BLaER1 treated with 17β-estradiol and CSF1 and Interleukin-3, amounts not matched to agents 10 nM and 100 nM (cell line): Measurements from ENCODE around the gene CREB5.
A peak's percentile ranks its signal among the peaks of the same experiment; 100 is the strongest.

Experiments used
- H3K27ac ChIP-seq, 11 experiments: shearing (Covaris generic); formaldehyde crosslinking; 2 replicates each; pipeline ENCODE4 v1.8.1; 2022
- H3K27me3 ChIP-seq, 11 experiments: shearing (Covaris generic); formaldehyde crosslinking; 2 replicates each; pipeline ENCODE4 v1.8.1; 2022
- H3K36me3 ChIP-seq, 11 experiments: shearing (Covaris generic); formaldehyde crosslinking; 2 replicates each; pipeline ENCODE4 v1.8.1; 2022
- H3K4me1 ChIP-seq, 10 experiments: shearing (Covaris generic); formaldehyde crosslinking; 2 replicates each; pipeline ENCODE4 v1.8.1; 2022
- H3K4me2 ChIP-seq, 11 experiments: shearing (Covaris generic); formaldehyde crosslinking; 2 replicates each; pipeline ENCODE4 v1.8.1; 2022
- H3K4me3 ChIP-seq, 10 experiments: shearing (Covaris generic); formaldehyde crosslinking; 2 replicates each; pipeline ENCODE4 v1.8.1; 2022
- H3K9ac ChIP-seq, 11 experiments: shearing (Covaris generic); formaldehyde crosslinking; 2 replicates each; pipeline ENCODE4 v1.8.1; 2022
- H3K9me3 ChIP-seq, 11 experiments: shearing (Covaris generic); formaldehyde crosslinking; replicated peaks in 1 of 11; 2 replicates each; pipeline ENCODE4 v1.8.1; 2022
- H4K20me1 ChIP-seq, 11 experiments: shearing (Covaris generic); formaldehyde crosslinking; 2 replicates each; pipeline ENCODE4 v1.8.1; 2022
- Cebpa-rat ChIP-seq, 11 experiments: shearing (Covaris generic); IDR thresholded peaks; 2 replicates each; pipeline ENCODE4 v1.8.1; 2022

CREB5 gene

DNA sequence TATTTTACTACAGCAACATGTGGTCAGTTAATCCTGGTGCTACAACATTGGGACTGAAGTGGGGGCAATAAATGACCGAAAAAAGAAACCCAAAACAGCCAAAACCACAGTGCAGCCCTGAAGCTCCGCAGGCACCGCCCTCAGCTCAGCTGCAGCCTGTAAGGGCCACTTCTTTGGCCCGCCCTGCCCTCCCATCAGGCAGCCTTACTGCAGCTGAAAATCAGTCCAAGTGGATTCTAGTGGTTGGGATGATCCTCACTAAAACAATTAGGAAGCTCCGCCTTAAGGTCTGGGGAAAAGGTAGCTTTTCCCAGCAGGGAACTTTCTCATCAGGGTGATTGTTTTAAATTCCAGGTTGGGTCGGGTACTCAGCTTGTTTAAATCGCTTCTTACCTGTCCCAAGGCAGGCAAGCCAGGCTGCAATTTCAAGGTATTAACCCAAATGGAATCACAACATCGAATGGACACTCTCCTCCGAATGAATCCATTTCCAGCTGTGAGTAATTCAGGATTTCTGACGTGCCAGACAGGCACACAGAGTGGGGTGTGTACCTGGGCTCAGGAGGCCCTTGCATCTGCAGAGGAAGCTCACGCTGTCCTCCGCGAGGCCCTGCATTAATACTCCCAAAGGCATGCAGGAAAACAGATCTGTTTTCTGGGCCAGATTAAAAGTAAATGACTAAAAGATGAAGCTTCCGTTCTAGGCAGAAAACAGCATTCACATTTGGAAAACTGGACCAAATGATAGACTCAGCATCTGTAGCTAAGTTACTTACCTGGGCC is 104.3 kb downstream of the CREB5 start:
- Histone ChIP-seq H4K20me1 (no peaks in the 10 kb centered on the region), H3K27ac (no peak overlapping the region), H3K9me3 (peaks cover 0 to 7% (median 0%) of the 10 kb centered on the region in 11 experiments; a peak in 2 of 22 replicates), H3K27me3 (no peaks in the 10 kb centered on the region), H3K4me3 (no peak overlapping the region), H3K9ac (no peak overlapping the region), H3K4me1 (peaks cover 4 to 15% (median 12%) of the 10 kb centered on the region in 10 experiments; a peak in 12 of 20 replicates), H3K4me2 (no peak overlapping the region), H3K36me3 (no peaks in the 10 kb centered on the region)
- no peak for TF ChIP-seq Cebpa-rat (IDR thresholded peaks at IDR 0.05)

DNA sequence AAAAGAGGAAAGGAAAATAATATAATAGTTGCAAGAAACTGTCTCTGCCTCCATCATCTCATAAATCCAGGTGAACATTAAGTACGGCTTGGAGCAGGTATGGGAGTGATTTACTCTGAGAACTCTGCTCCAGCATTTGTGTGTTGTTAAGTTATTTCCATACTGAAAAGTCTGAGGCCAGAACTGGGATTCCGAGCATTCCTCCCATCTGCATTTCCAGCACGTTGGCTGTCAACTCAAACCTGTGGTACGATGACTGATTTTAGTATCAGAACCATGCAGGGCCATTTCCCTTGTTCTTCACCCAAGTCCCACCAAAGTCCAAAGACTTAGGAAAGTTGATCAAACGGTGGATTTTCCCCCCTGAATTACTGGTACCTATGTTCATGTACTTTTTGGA is 104.9 kb downstream of the CREB5 start:
- no peak overlapping the region for H3K27ac ChIP-seq
- no peak for TF ChIP-seq Cebpa-rat (IDR thresholded peaks at IDR 0.05)
- no peaks in the 10 kb centered on the region for H3K36me3 ChIP-seq
- no peak overlapping the region for H3K4me2 ChIP-seq
- no peak overlapping the region for H3K4me3 ChIP-seq
- no peaks in the 10 kb centered on the region for H3K27me3 ChIP-seq
- H3K9ac ChIP-seq, result no peak overlapping the region
- 0 out of 22 replicates have a peak, but pooled peaks cover 0 to 5% (median 0%) of the 10 kb centered on the region in 11 experiments for H3K9me3 ChIP-seq
- no peaks in the 10 kb centered on the region for H4K20me1 ChIP-seq
- peaks cover 4 to 15% (median 12%) of the 10 kb centered on the region in 10 experiments; a peak in 12 of 20 replicates for H3K4me1 ChIP-seq

DNA sequence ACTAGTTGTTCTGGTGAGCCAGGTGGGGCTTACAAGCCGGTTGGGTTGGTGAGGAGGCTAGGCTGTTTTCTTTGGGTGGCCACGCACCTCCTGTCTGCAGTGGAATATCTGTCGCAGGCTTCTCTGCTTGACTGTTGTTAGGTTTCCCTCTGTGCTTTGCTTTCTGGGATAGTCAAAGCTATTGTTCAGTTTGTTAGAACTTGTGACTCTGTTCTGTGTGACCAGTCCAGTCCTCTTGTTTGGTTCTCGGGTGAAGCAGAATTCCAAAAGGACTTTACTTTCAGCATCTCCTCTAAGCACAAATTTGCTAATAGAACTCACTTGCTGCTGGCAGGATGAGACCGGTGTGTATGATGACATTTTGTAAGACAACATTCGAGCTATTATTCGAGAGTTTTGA is 105.3 kb downstream of the CREB5 start:
- Histone ChIP-seq H3K9ac (no peak overlapping the region), H3K36me3 (no peaks in the 10 kb centered on the region), H3K4me2 (no peak overlapping the region), H3K9me3 (0 out of 22 replicates have a peak, but pooled peaks cover 0 to 5% (median 0%) of the 10 kb centered on the region in 11 experiments), H3K4me1 (peaks cover 5 to 17% (median 12%) of the 10 kb centered on the region in 10 experiments; a peak in 13 of 20 replicates), H3K27me3 (no peaks in the 10 kb centered on the region), H3K27ac (no peak overlapping the region), H4K20me1 (no peaks in the 10 kb centered on the region), H3K4me3 (no peak overlapping the region)
- no peak for TF ChIP-seq Cebpa-rat (IDR thresholded peaks at IDR 0.05)

DNA sequence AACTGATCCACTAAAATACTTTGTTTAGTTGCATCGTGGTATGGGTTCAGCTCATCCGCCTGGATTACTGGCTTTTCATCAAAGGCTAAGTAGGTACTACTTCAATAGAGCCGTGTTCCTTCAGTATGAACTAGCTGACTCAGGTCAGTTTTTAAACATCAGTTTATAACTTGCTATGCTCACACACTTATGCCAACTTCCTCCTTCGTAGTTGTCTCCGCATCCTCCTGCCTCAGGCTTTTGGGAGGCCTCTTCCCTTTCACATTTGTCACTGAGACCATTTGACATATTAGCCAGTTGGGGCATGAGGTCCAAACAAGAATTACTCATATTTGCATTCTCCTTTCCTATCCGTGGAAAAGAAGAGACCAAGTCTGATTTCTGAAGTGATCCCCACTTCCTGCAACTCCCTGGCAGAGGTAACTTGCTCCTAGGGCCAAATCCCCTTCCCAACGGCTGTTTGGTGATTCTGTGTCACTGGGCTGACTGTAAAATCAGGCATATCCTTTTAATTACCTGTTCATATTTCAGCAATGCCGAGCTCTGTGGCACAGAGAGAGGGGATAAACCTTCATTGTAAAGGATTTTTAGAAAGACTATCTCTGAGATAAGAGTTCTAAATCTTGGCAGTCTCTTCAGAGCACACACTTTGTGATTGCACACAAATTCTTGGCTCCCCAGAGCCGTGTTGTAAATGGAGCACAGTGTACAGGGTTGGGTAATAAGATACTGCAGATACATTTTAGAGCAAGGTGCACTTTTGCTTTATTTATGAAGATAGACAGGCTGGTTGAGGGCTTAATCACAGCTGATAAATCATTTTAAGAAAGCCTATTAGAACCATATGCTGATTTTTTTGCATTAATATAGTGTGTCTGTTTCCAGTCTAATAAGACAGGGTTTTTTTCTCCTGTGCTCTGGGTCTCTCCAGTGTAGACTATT is 108.0 kb downstream of the CREB5 start:
- Histone ChIP-seq H3K4me3 (no peak overlapping the region), H3K4me1 (peaks cover 8 to 29% (median 15%) of the 10 kb centered on the region in 10 experiments; a peak in 19 of 20 replicates), H3K9ac (no peak overlapping the region), H3K36me3 (no peaks in the 10 kb centered on the region), H3K27ac (no peak overlapping the region), H4K20me1 (no peaks in the 10 kb centered on the region), H3K4me2 (peak overlapping the region in 1 of 11 experiments; percentile 5; a peak in 2 of 22 replicates), H3K27me3 (no peaks in the 10 kb centered on the region), H3K9me3 (no peaks in the 10 kb centered on the region)
- TF ChIP-seq Cebpa-rat (IDR thresholded peaks at IDR 0.05), result no peak

DNA sequence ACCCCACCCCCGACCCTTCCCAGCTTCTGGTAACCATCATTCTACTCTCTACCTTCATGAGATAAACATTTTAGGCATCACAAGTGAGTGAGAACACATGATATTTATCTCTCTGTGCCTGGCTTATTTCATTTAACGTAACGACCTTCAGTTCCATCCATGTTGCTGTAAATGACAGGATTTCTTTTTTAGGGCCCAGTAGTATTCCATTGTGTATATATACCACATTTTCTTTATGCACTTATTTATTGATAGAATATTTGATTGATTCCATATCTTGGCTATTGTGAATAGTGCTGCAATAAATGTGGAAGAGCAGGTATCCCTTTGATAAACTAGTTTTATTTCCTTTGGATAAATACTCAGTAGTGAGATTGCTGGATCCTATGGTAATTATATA is 112.7 kb downstream of the CREB5 start:
- no peak overlapping the region for H3K9ac ChIP-seq
- H3K36me3 ChIP-seq, result no peaks in the 10 kb centered on the region
- no peak overlapping the region for H3K27ac ChIP-seq
- peaks cover 0 to under 1% (median 0%) of the 10 kb centered on the region in 11 experiments; a peak in 1 of 22 replicates for H3K9me3 ChIP-seq
- H3K4me1 ChIP-seq, result peaks cover 4 to 22% (median 15%) of the 10 kb centered on the region in 10 experiments; a peak in 19 of 20 replicates
- H3K4me2 ChIP-seq, result no peak overlapping the region
- no peak overlapping the region for H3K4me3 ChIP-seq
- no peak for TF ChIP-seq Cebpa-rat (IDR thresholded peaks at IDR 0.05)
- H4K20me1 ChIP-seq, result no peaks in the 10 kb centered on the region
- no peaks in the 10 kb centered on the region for H3K27me3 ChIP-seq

DNA sequence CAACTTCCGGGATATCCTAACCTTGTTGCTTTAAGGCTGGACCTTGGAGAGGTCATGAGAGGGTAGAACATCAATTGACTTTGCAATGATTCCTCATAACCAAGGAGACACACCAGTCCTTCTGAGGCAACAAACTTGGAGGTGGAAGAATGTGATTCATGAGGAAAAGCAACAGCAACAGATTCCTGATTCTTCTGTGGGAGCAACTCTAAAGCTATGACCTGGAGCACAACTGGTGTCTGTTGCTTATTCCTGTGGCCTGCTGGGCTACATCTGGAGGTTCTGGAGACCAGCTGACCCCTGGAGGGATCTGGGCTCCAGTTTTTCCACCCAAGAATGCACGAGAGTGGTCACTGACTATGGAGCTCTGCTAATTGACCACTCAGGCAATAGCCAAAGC is 116.6 kb downstream of the CREB5 start:
- no peaks in the 10 kb centered on the region for H4K20me1 ChIP-seq
- no peak overlapping the region for H3K4me2 ChIP-seq
- H3K27ac ChIP-seq, result no peak overlapping the region
- H3K4me1 ChIP-seq, result peaks cover 0 to 10% (median 3%) of the 10 kb centered on the region in 10 experiments; a peak in 15 of 20 replicates
- no peak for TF ChIP-seq Cebpa-rat (IDR thresholded peaks at IDR 0.05)
- no peak overlapping the region for H3K4me3 ChIP-seq
- H3K9ac ChIP-seq, result no peak overlapping the region
- no peaks in the 10 kb centered on the region; a peak in 1 of 22 replicates for H3K36me3 ChIP-seq
- peaks cover 5 to 19% (median 10%) of the 10 kb centered on the region in 11 experiments; a peak in 19 of 22 replicates for H3K9me3 ChIP-seq
- H3K27me3 ChIP-seq, result no peaks in the 10 kb centered on the region

DNA sequence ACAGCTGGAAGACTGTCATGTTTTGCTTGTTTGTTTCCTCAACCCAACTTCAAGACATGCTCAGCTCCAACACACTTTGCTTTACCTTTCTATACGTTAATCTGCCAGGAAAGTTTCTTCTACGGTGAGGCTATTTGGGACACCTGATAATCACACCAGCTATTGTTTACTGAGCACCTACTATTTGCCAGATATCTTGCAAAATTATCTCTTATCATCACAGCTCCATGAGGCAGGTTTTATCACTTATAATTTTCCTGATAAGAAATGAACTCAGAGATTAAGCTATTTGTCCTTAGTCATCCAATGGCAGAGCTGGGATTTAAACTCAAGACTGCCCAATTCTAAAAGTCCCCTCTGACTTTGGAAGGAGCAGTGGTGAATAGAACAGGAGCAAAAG is 117.4 kb downstream of the CREB5 start:
- no peaks in the 10 kb centered on the region for H4K20me1 ChIP-seq
- H3K4me3 ChIP-seq, result no peak overlapping the region
- no peak for TF ChIP-seq Cebpa-rat (IDR thresholded peaks at IDR 0.05)
- no peak overlapping the region for H3K9ac ChIP-seq
- no peak overlapping the region for H3K4me2 ChIP-seq
- H3K9me3 ChIP-seq, result peaks cover 5 to 19% (median 10%) of the 10 kb centered on the region in 11 experiments; a peak in 19 of 22 replicates
- no peak overlapping the region for H3K27ac ChIP-seq
- peaks cover 0 to 8% (median 0%) of the 10 kb centered on the region in 10 experiments; a peak in 6 of 20 replicates for H3K4me1 ChIP-seq
- no peaks in the 10 kb centered on the region for H3K27me3 ChIP-seq
- H3K36me3 ChIP-seq, result no peaks in the 10 kb centered on the region; a peak in 1 of 22 replicates

DNA sequence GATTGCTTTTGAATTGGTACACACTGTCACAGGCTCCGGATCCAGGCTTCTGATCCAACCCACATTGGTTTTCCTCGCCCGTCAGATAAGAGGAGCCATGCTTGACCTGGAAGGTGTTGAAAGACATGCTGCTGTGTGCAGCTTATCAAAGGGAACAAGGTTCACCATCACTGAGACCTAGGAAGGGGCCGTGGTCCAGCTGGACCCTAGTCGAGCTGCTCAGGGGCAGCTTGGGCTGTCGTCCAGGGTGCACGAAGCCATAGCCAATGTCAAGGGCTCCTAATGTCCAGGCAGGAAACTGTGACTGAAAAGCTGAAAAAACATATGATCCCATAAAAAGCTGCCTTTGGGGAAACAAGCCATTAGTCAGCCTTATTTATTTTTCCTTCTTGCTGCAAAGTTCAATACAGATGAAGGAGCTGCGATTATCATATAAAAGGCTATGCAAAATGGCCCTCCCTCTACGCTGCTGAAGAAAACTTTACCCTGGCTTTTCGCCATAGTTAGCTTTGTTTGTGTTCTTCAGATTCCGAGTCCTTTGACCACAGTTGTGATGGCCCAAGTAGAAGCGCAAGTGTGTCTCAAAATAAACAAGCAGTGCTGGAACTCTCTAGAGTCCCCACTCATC is 118.0 kb downstream of the CREB5 start:
- H4K20me1 ChIP-seq, result no peaks in the 10 kb centered on the region
- H3K4me2 ChIP-seq, result no peak overlapping the region
- no peaks in the 10 kb centered on the region; a peak in 1 of 22 replicates for H3K36me3 ChIP-seq
- peaks cover 0 to 8% (median 0%) of the 10 kb centered on the region in 10 experiments; a peak in 6 of 20 replicates for H3K4me1 ChIP-seq
- H3K27ac ChIP-seq, result no peak overlapping the region
- peaks cover 5 to 19% (median 10%) of the 10 kb centered on the region in 11 experiments; a peak in 19 of 22 replicates for H3K9me3 ChIP-seq
- H3K9ac ChIP-seq, result no peak overlapping the region
- no peaks in the 10 kb centered on the region for H3K27me3 ChIP-seq
- H3K4me3 ChIP-seq, result no peak overlapping the region
- no peak for TF ChIP-seq Cebpa-rat (IDR thresholded peaks at IDR 0.05)
